Stimulated activated CD8-positive, alpha-beta memory T cell treated with anti-CD3 and anti-CD28 coated beads, Interleukin-7, amount 100 ng/mL, for 48 hours (primary cell): ENCODE measurements around the gene F5.

ENCODE experiments used
- DNase-seq, 2 donors: peaks; one replicate each; pipeline ENCODE4 v3.0.0-alpha.2; 2020; ENCODE audit warnings: low read depth in 1 of 2; ENCODE audit errors: extremely low read depth in 1 of 2

F5 gene

GRCh38 chr1:169588785-169589485 lies 2.7 kb upstream of the F5 start:
- DNase-seq, result peak in 1 of 2 donors; percentile 16

GRCh38 chr1:169588112-169588511 lies 1.8 kb upstream of the F5 start:
- DNase-seq, result no peak

- no peak for DNase-seq
Measured at GRCh38 chr1:169586067-169586394, 250 bp downstream of the F5 start.

- DNase-seq, result no peak
Measured at GRCh38 chr1:169585181-169585580, 1.1 kb downstream of the F5 start.

- DNase-seq, result peak in 1 of 2 donors; percentile 13
Measured at GRCh38 chr1:169584483-169585144, 1.7 kb downstream of the F5 start.

- DNase-seq, result no peak
Measured at GRCh38 chr1:169577981-169578738, 8.1 kb downstream of the F5 start.

- no peak for DNase-seq
Measured at GRCh38 chr1:169576935-169577331, 9.3 kb downstream of the F5 start.

- DNase-seq, result no peak
Measured at GRCh38 chr1:169576241-169576934, 9.9 kb downstream of the F5 start.

GRCh38 chr1:169574336-169574735 lies 11.9 kb downstream of the F5 start:
- no peak for DNase-seq

- DNase-seq, result no peak
Measured at GRCh38 chr1:169572187-169572586, 14.1 kb downstream of the F5 start.

GRCh38 chr1:169571450-169571849 lies 14.8 kb downstream of the F5 start:
- no peak for DNase-seq

GRCh38 chr1:169570172-169570574 lies 16.1 kb downstream of the F5 start:
- DNase-seq, result no peak

- DNase-seq, result no peak
Measured at GRCh38 chr1:169568497-169568896, 17.8 kb downstream of the F5 start.

GRCh38 chr1:169565335-169566271 lies 20.7 kb downstream of the F5 start:
- DNase-seq, result no peak

- no peak for DNase-seq
Measured at GRCh38 chr1:169563650-169564049, 22.6 kb downstream of the F5 start.

GRCh38 chr1:169563019-169563615 lies 23.2 kb downstream of the F5 start:
- DNase-seq, result no peak

GRCh38 chr1:169561692-169562091 lies 24.6 kb downstream of the F5 start:
- no peak for DNase-seq

GRCh38 chr1:169557131-169557530 lies 29.1 kb downstream of the F5 start:
- no peak for DNase-seq

GRCh38 chr1:169550294-169550693 lies 36.0 kb downstream of the F5 start:
- DNase-seq, result no peak

- DNase-seq, result no peak
Measured at GRCh38 chr1:169548282-169548681, 38.0 kb downstream of the F5 start.
